ENCODE data around the gene ZNF398.

Gene ZNF398

DNA sequence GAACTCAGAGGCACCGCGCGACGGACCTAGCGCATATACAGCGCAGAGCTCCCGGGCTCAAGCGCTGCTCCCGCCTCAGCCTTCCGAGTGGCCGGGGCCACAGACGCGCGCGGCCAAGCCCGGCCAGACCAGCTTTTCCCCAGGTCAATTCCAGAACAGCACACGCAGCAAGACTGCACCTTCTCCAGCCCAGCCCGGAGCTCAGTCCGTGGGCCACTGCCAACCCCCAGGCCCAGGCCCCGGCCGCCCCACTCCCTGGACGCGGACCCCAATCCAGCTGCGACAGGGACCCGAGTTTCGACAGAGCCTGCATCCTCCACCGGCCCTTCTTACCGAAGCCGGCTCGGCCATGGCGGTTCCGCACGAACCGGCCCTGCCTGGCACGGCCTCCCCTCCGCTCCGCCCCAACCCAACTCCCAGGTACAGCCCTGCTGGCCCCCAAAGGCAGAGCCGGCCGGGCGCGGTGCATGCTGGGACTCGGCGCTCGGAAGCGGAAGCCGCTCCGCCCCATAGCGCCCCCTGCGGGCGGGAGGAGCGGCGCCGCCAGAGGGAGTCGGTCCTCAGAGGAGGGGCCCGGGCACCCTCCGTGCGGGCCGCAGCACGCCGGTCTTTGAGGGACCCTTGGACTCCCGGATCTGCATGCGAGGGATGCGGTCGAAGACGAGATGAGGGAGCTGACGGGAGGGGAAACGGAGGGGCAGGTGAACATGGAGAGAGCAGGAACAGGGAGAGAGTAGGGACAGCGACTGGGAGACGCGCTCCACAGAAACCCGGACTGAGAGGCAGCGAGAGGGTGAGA lies 21.2 kb upstream of the ZNF398 start, which contains the start of gene ZNF425:
Gene ZNF425 (minus strand): TSS at position 462 of the 799 bp plus-strand sequence. CDS start 111 bp downstream, at position 351.
- peaks cover 17% of the 10 kb centered on the region for H3K4me1 ChIP-seq (ENCODE audit: insufficient read depth, low read length, severe bottlenecking)
- no peaks in the 10 kb centered on the region for H3K27me3 ChIP-seq (ENCODE audit: insufficient read depth, low read length)
- TF ChIP-seq, protein P1, sequence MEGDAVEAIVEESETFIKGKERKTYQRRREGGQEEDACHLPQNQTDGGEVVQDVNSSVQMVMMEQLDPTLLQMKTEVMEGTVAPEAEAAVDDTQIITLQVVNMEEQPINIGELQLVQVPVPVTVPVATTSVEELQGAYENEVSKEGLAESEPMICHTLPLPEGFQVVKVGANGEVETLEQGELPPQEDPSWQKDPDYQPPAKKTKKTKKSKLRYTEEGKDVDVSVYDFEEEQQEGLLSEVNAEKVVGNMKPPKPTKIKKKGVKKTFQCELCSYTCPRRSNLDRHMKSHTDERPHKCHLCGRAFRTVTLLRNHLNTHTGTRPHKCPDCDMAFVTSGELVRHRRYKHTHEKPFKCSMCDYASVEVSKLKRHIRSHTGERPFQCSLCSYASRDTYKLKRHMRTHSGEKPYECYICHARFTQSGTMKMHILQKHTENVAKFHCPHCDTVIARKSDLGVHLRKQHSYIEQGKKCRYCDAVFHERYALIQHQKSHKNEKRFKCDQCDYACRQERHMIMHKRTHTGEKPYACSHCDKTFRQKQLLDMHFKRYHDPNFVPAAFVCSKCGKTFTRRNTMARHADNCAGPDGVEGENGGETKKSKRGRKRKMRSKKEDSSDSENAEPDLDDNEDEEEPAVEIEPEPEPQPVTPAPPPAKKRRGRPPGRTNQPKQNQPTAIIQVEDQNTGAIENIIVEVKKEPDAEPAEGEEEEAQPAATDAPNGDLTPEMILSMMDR (IDR thresholded peaks at IDR 0.05; ENCODE audit: low read length), result peak; percentile 97
- no peak for TF ChIP-seq EZH2 (IDR thresholded peaks at IDR 0.05; ENCODE audit: borderline replicate concordance, low read length)
- H2AFZ ChIP-seq (ENCODE audit: low read length), result peak within 1 kb of the TSS; percentile 9; the same call in 1 of the 2 replicates
- H3K4me3 ChIP-seq (ENCODE audit: low read depth, low read length, poor library complexity, severe bottlenecking), result peak within 1 kb of the TSS; percentile 83
- no peaks in the 10 kb centered on the region for H4K20me1 ChIP-seq (ENCODE audit: insufficient read depth, low read length)
- no peaks in the 10 kb centered on the region for H3K9me2 ChIP-seq (ENCODE audit: low read depth, low read length)
- peaks cover 17% of the 10 kb centered on the region for H3K36me3 ChIP-seq (ENCODE audit: insufficient read depth, low read length)
- no peaks in the 10 kb centered on the region for H3K79me2 ChIP-seq (ENCODE audit: insufficient read depth, low read length)
- peak within 1 kb of the TSS; percentile 86 for H3K9ac ChIP-seq (ENCODE audit: low read length)
- H3K27ac ChIP-seq (ENCODE audit: low read depth, low read length, poor library complexity, severe bottlenecking), result peak within 1 kb of the TSS; percentile 84
- H3F3A ChIP-seq (ENCODE audit: insufficient read depth, low read length), result 0 out of 2 replicates have a peak, but pooled peaks cover 6% of the 10 kb centered on the region
- H3K9me3 ChIP-seq (ENCODE audit: low read length), result peaks cover 9% of the 10 kb centered on the region
- peak within 1 kb of the TSS; percentile 90 for H3K4me2 ChIP-seq (ENCODE audit: low read length)

DNA sequence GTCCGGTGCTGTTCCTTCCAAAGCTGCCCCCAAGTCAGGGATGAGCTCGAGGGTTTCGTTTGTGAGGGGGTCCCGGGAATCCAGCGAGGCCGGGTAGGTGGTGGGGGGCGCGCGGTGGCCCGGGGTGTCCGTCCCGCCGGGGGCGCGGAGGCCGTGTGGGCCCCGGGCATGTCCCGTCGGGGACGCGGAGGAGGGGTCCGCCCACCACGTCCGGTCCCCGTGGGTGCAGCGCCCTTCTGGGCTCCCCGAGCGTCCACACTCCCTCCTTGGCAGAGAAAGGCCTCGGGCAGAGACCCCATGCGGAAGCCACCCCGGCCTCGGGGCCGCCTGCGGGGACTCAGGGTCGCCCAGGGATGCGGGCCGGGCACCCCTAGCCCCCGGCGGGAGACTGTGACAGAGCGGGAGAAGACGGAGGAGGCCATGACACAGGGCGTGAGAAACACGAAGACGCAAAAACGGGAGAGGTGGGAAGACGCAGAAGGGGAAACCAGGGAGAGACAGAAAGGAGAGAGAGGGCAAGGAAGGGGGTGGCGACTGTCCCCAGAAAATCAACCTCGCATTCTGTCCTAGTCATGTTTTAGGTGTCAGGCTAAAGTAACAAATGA lies 20.5 kb upstream of the ZNF398 start:
- Histone ChIP-seq H3K9me2 (ENCODE audit: low read depth, low read length) (no peaks in the 10 kb centered on the region), H3K27ac (ENCODE audit: low read depth, low read length, poor library complexity, severe bottlenecking) (peak overlapping the region; percentile 84), H4K20me1 (ENCODE audit: insufficient read depth, low read length) (no peaks in the 10 kb centered on the region), H3K4me2 (ENCODE audit: low read length) (peak overlapping the region; percentile 90), H3K4me1 (ENCODE audit: insufficient read depth, low read length, severe bottlenecking) (peaks cover 17% of the 10 kb centered on the region), H3K79me2 (ENCODE audit: insufficient read depth, low read length) (no peaks in the 10 kb centered on the region), H3K9ac (ENCODE audit: low read length) (peak overlapping the region; percentile 86), H3K9me3 (ENCODE audit: low read length) (peaks cover 16% of the 10 kb centered on the region), H3K36me3 (ENCODE audit: insufficient read depth, low read length) (peaks cover 24% of the 10 kb centered on the region), H3K27me3 (ENCODE audit: insufficient read depth, low read length) (no peaks in the 10 kb centered on the region), H2AFZ (ENCODE audit: low read length) (peak overlapping the region; percentile 9; the same call in 1 of the 2 replicates), H3K4me3 (ENCODE audit: low read depth, low read length, poor library complexity, severe bottlenecking) (peak overlapping the region; percentile 83), H3F3A (ENCODE audit: insufficient read depth, low read length) (0 out of 2 replicates have a peak, but pooled peaks cover 6% of the 10 kb centered on the region)
- no peak for TF ChIP-seq EZH2 (IDR thresholded peaks at IDR 0.05; ENCODE audit: borderline replicate concordance, low read length)
- TF ChIP-seq, protein P1 (IDR thresholded peaks at IDR 0.05; ENCODE audit: low read length), result no peak

DNA sequence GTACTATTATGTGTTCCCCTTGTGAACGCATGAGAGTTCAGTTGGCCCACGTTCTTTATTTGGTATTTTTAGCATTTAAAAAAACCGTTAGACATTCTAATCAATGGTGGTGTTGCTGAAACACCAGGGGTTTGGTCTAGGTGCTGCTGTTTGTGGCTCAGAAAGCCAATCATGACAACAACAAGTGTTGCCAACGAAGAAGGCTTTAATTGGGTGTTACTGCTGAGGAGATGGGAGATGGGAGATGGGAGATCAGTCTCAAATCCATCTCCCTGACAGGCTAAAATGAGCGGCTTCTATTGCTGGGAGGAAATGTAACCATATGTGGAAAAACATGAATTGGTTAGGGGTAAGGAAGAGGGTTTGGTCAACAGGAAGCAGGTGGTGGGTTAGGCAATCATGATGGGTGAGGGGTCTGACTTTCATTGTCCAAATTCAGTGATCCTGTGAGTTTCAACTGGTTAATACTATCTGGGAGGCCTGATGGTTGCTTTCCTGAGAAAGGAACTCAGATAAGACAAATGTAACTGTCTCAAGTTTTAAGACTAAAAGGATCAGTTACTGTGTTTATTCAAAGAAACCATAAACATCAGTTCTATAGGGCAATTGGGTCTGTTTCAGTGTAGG lies 16.6 kb upstream of the ZNF398 start:
- H3K9me3 ChIP-seq (ENCODE audit: low read length), result peaks cover 18% of the 10 kb centered on the region
- H4K20me1 ChIP-seq (ENCODE audit: insufficient read depth, low read length), result no peaks in the 10 kb centered on the region
- H3K4me2 ChIP-seq (ENCODE audit: low read length), result no peak overlapping the region
- no peak overlapping the region for H3K9ac ChIP-seq (ENCODE audit: low read length)
- peaks cover 34% of the 10 kb centered on the region for H3K36me3 ChIP-seq (ENCODE audit: insufficient read depth, low read length)
- no peaks in the 10 kb centered on the region for H3K79me2 ChIP-seq (ENCODE audit: insufficient read depth, low read length)
- no peaks in the 10 kb centered on the region for H3K9me2 ChIP-seq (ENCODE audit: low read depth, low read length)
- H3K27ac ChIP-seq (ENCODE audit: low read depth, low read length, poor library complexity, severe bottlenecking), result no peak overlapping the region
- TF ChIP-seq EZH2 (IDR thresholded peaks at IDR 0.05; ENCODE audit: borderline replicate concordance, low read length), result no peak
- TF ChIP-seq, protein P1 (IDR thresholded peaks at IDR 0.05; ENCODE audit: low read length), result no peak
- H3K4me1 ChIP-seq (ENCODE audit: insufficient read depth, low read length, severe bottlenecking), result peaks cover 16% of the 10 kb centered on the region
- H3F3A ChIP-seq (ENCODE audit: insufficient read depth, low read length), result 0 out of 2 replicates have a peak, but pooled peaks cover 6% of the 10 kb centered on the region
- H3K27me3 ChIP-seq (ENCODE audit: insufficient read depth, low read length), result no peaks in the 10 kb centered on the region
- no peak overlapping the region for H3K4me3 ChIP-seq (ENCODE audit: low read depth, low read length, poor library complexity, severe bottlenecking)
- no peak overlapping the region for H2AFZ ChIP-seq (ENCODE audit: low read length)
